Measurements from ENCODE around the gene SLC34A1. TPM values are rescaled to one million over a fixed set of nuclear protein-coding genes. Genes with fewer than 3 reads are reported as not detected.
"Not testable (repeated sequence)": the region's sequence is repeated elsewhere in the genome, so short reads cannot be mapped to it uniquely, and the experiment has no call there.

Gene SLC34A1
- total and polyA plus RNA-seq, 9 donors = not detected

DNA sequence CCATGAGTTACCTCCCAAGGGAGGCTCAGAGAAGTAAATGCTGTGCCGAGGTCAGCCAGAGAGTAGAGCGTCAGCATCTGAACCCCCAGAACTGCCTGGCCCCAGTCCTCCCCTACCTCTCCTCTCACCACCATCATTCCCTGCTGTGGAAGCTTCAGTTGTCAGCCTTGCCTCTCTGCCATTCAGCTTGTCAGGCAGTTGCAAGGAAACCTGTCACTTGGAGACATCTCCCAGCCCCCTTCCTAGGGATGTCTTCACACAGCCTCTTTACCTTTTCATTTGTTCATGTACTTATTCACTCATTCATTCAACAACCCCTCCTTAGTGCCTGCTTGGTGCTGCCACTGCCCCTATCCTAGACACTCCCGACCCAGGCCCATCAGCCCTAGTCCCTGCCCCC lies 24.4 kb upstream of the SLC34A1 start:
- 70 to 73% (median 70%) methylated on average over 3 of the region's 3 CpGs for WGBS, 3 donors

DNA sequence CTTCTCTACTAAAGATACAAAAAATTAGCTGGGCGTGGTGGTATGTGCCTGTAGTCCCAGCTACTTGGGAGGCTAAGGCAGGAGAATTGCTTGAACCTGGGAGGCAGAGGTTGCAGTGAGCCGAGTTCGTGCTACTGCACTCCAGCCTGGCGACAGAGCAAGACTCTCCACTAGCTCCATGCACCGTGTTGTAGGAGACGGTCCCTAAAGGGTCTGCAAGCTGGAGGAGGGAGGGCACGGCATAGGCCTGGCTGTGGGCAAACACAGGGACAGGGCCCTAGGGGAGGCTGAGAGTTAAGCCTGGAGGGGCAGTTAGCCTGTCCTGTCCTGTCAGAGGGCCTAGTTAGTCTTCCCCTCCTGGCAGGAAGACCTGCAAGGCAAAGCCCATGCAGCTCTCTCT lies 23.5 kb upstream of the SLC34A1 start:
- intact Hi-C loops (cut with DNase I) = loop anchor here in 1 of 4 donors (10.0 kb wide), 1 partner anchor 246 kb away; no protein-coding TSS in a partner anchor
- 75 to 82% (median 81%) methylated on average over 7 of the region's 7 CpGs for WGBS, 3 donors
- not testable (repeated sequence) for H3K9me3 ChIP-seq; H3K27me3 ChIP-seq; DNase-seq; H3K27ac ChIP-seq; H3K36me3 ChIP-seq; H3K4me3 ChIP-seq; H3K4me1 ChIP-seq (ENCODE audit: insufficient read depth)

More for the DNA sequence above, 24.4 kb upstream of the SLC34A1 start:
- no peak overlapping the region for H3K4me3 ChIP-seq
- no peaks in the 10 kb centered on the region for H3K9me3 ChIP-seq
- no peak for DNase-seq
- H3K27me3 ChIP-seq = no peaks in the 10 kb centered on the region
- TF ChIP-seq POLR2A (IDR thresholded peaks at IDR 0.05) (no peak), EP300 (IDR thresholded peaks at IDR 0.05) (no peak)
- TF ChIP-seq, protein P1, sequence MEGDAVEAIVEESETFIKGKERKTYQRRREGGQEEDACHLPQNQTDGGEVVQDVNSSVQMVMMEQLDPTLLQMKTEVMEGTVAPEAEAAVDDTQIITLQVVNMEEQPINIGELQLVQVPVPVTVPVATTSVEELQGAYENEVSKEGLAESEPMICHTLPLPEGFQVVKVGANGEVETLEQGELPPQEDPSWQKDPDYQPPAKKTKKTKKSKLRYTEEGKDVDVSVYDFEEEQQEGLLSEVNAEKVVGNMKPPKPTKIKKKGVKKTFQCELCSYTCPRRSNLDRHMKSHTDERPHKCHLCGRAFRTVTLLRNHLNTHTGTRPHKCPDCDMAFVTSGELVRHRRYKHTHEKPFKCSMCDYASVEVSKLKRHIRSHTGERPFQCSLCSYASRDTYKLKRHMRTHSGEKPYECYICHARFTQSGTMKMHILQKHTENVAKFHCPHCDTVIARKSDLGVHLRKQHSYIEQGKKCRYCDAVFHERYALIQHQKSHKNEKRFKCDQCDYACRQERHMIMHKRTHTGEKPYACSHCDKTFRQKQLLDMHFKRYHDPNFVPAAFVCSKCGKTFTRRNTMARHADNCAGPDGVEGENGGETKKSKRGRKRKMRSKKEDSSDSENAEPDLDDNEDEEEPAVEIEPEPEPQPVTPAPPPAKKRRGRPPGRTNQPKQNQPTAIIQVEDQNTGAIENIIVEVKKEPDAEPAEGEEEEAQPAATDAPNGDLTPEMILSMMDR (IDR thresholded peaks at IDR 0.05) = no peak
- H3K4me1 ChIP-seq (ENCODE audit: insufficient read depth) = peaks cover 2% of the 10 kb centered on the region
- H3K27ac ChIP-seq = no peak overlapping the region
- intact Hi-C loops (cut with DNase I) = loop anchor here in 1 of 4 donors (10.0 kb wide), 1 partner anchor 245 kb away; no protein-coding TSS in a partner anchor
- H3K36me3 ChIP-seq = no peaks in the 10 kb centered on the region

DNA sequence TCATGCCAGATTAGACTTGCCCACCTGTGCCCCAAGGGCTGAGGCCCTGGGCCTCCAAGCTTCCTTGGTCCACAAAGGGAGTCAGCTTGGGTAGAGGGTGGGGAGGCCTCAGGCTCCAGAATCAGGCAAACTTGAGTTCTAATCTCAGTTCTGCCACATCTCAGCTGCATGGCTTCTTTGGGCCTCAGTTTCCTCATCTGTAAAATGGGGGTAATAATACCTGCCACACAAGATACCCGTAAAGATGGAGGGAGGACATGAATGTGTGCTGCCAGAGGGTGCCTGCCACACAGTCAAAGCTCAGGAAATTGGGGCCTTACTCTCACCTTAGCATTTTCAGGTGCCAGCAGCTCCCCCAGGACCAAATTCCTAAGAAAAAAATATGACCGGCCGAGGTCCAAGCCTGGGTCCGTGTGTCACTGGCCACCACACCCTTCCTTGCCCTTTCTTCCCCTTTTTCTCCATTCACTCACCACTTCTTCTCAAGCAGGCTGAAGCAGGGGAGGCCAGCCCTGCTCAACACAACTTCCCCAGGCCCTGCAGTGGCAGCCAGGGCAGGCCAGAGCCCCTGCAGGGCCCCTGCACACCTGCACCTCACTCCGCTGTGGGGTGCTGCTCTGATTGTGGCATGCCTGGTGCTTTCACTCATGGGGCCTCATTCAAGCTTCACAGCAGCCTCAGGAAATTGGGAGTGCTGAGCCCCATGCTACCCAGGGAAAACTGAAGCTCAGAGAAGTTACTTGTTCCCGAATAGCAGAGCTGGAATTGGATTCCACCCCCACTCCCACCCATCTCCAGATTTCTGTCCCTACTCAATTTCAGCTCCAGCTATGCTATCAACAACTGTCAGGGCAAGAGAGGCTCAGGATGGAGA lies 22.6 kb upstream of the SLC34A1 start:
- no peak for DNase-seq
- no peaks in the 10 kb centered on the region for H3K9me3 ChIP-seq
- H3K4me3 ChIP-seq = no peak overlapping the region
- H3K27ac ChIP-seq = no peak overlapping the region
- TF ChIP-seq EP300 (IDR thresholded peaks at IDR 0.05) (no peak), POLR2A (IDR thresholded peaks at IDR 0.05) (no peak)
- TF ChIP-seq, protein P1 (IDR thresholded peaks at IDR 0.05) = no peak
- intact Hi-C loops (cut with DNase I) = loop anchor here in 1 of 4 donors (10.0 kb wide), 1 partner anchor 247 kb away; no protein-coding TSS in a partner anchor
- 63 to 77% (median 69%) methylated on average over 6 of the region's 6 CpGs for WGBS, 3 donors
- no peaks in the 10 kb centered on the region for H3K36me3 ChIP-seq
- H3K27me3 ChIP-seq = no peaks in the 10 kb centered on the region
- H3K4me1 ChIP-seq (ENCODE audit: insufficient read depth) = peaks cover 7% of the 10 kb centered on the region

GRCh38 chr5:177362292-177362609 lies 22.0 kb upstream of the SLC34A1 start:
- H3K9me3 ChIP-seq = no peaks in the 10 kb centered on the region
- H3K36me3 ChIP-seq = no peaks in the 10 kb centered on the region
- no peaks in the 10 kb centered on the region for H3K27me3 ChIP-seq
- H3K4me1 ChIP-seq (ENCODE audit: insufficient read depth) = peaks cover 7% of the 10 kb centered on the region
- no peak overlapping the region for H3K27ac ChIP-seq
- H3K4me3 ChIP-seq = no peak overlapping the region
- TF ChIP-seq POLR2A (IDR thresholded peaks at IDR 0.05) = no peak
- TF ChIP-seq, protein P1 (IDR thresholded peaks at IDR 0.05) = no peak
- intact Hi-C loops (cut with DNase I) = loop anchor here in 1 of 4 donors (10.0 kb wide), 1 partner anchor 247 kb away; no protein-coding TSS in a partner anchor
- no peak for DNase-seq
- 55 to 65% (median 63%) methylated on average over 8 of the region's 8 CpGs for WGBS, 3 donors
